IMR-90 (cell line): Measurements from ENCODE around the gene NPAS3.

Source experiments
- CEBPB ChIP-seq: IDR thresholded peaks from 2 replicates; pipeline ENCODE4 v1.6.1; 2012; ENCODE audit warnings: low read depth, low read length, improper control_type of control experiment
- CHD1 ChIP-seq: IDR thresholded peaks from 2 replicates; pipeline ENCODE4 v1.6.1; 2012; ENCODE audit warnings: low read depth, low read length, improper control_type of control experiment
- CTCF ChIP-seq: conservative IDR thresholded peaks from 2 replicates; pipeline ENCODE4 v1.5.1; 2012; ENCODE audit warnings: mild to moderate bottlenecking, low read depth, low read length, improper control_type of control experiment
- ELK1 ChIP-seq: fragments of 150-350 bp; IDR thresholded peaks from 2 replicates; pipeline ENCODE4 v1.6.1; 2016; ENCODE audit warnings: low read depth, mild to moderate bottlenecking, low read length, moderate library complexity, borderline replicate concordance
- FOS ChIP-seq: fragments of 150-350 bp; IDR thresholded peaks from 2 replicates; pipeline ENCODE4 v1.6.1; 2016; ENCODE audit warnings: low read depth, low read length
- MAFK ChIP-seq: IDR thresholded peaks from 2 replicates; pipeline ENCODE4 v1.6.1; 2012; ENCODE audit warnings: low read depth, low read length, improper control_type of control experiment
- NFE2L2 ChIP-seq: fragments of 150-350 bp; IDR thresholded peaks from 2 replicates; pipeline ENCODE4 v1.6.1; 2016; ENCODE audit warnings: low read depth, mild to moderate bottlenecking, low read length
- POLR2A ChIP-seq: IDR thresholded peaks from 2 replicates; pipeline ENCODE4 v1.6.1; 2012; ENCODE audit warnings: mild to moderate bottlenecking, low read depth, low read length
- SMC3 ChIP-seq: fragments of 150-350 bp; IDR thresholded peaks from 2 replicates; pipeline ENCODE4 v1.6.1; 2016; ENCODE audit warnings: low read depth, mild to moderate bottlenecking, antibody characterized with exemption, low read length, moderate library complexity
- USF2 ChIP-seq: fragments of 150-350 bp; IDR thresholded peaks from 2 replicates; pipeline ENCODE4 v1.6.1; 2017; ENCODE audit warnings: mild to moderate bottlenecking, antibody characterized with exemption, low read length, low read depth

GRCh38 chr14:33668066-33668465 lies 729.4 kb downstream of the NPAS3 start:
- TF ChIP-seq CTCF = no peak
- no peak for TF ChIP-seq USF2
- TF ChIP-seq POLR2A = no peak
- no peak for TF ChIP-seq SMC3
- no peak for TF ChIP-seq ELK1
- TF ChIP-seq CEBPB = no peak
- TF ChIP-seq FOS = no peak
- no peak for TF ChIP-seq NFE2L2
- no peak for TF ChIP-seq CHD1
- TF ChIP-seq MAFK = no peak
